HCT116 (cell line): ENCODE data around the gene FAIM. TPM values are rescaled to one million over a fixed set of nuclear protein-coding genes. Genes with fewer than 3 reads are reported as not detected.

Experiments used
- ATAC-seq: fragments of 200-7000 bp; cut with Tn5 transposase; 2 replicates; pipeline ENCODE4 v1.9.1; 2020; ENCODE audit warnings: mild to moderate bottlenecking, moderate library complexity
- BruUV-seq: library from RNA; stranded (reverse); fragments of 400-500 nt; replicated peaks from 2 replicates; lab custom pipeline; 2021; lab: Mats Ljungman, UMichigan
- CTCF ChIA-PET: fragments of 300-600 bp; sonication (Branson Sonifier 250); formaldehyde crosslinking; loops from one replicate; lab custom pipeline; 2021; ENCODE audit warnings: antibody characterized with exemption; lab: Charles Lee
- POLR2A ChIA-PET: fragments of 300-600, 350-600 bp; sonication (Branson Sonifier 250); formaldehyde crosslinking; loops from one replicate; lab custom pipeline; 2021; ENCODE audit warnings: antibody characterized with exemption; lab: Charles Lee
- RAD21 ChIA-PET, 2 experiments: fragments of 300-600 bp; sonication (Branson Sonifier 250); formaldehyde crosslinking; loops; one replicate each; lab custom pipeline; 2023; ENCODE audit warnings: low total read pairs in 2 of 2; ENCODE audit not compliant: uncharacterized antibody in 2 of 2, unreplicated experiment in 2 of 2, low non-redundant PET in 1 of 2; lab: Charles Lee
- DNase-seq: peaks from one replicate; pipeline ENCODE4 v3.0.0-alpha.2; 2010; ENCODE audit warnings: low read depth, low spot score
- H2AFZ ChIP-seq: fragments of 200-600 bp; shearing (Covaris generic), sonication (generic); 2 replicates; pipeline ENCODE4 v1.6.1; 2017; ENCODE audit warnings: low read depth, mixed run types, mixed read lengths, antibody characterized with exemption, low read length; ENCODE audit not compliant: poor library complexity, severe bottlenecking
- H3K27ac ChIP-seq: 2 replicates; pipeline ENCODE4 v1.5.1; 2012; ENCODE audit warnings: low read depth, low read length
- H3K27me3 ChIP-seq: fragments of 200-600 bp; sonication (generic); 2 replicates; pipeline ENCODE4 v1.6.1; 2016; ENCODE audit warnings: mixed run types, low read length, mixed read lengths; ENCODE audit not compliant: insufficient read depth
- H3K36me3 ChIP-seq, 2 experiments: fragments of 200-500 bp in 1 of 2; fragments of 200-600 bp in 1 of 2; sonication (Bioruptor generic) in 1 of 2; sonication (generic) in 1 of 2; 2 replicates each; pipeline versions ENCODE4 v1.5.1 to v1.6.1; 2014 to 2016; ENCODE audit warnings: low read length in 2 of 2, inconsistent platforms in 1 of 2, mixed read lengths in 1 of 2, mixed run types in 1 of 2; ENCODE audit not compliant: insufficient read depth in 2 of 2, control insufficient read depth in 1 of 2
- H3K4me1 ChIP-seq, 2 experiments: fragments of 200-600 bp in 1 of 2; sonication (generic) in 1 of 2; 2 replicates each; pipeline versions ENCODE4 v1.5.1 to v1.6.1; 2012 to 2017; ENCODE audit warnings: low read length in 2 of 2, inconsistent platforms in 1 of 2, mild to moderate bottlenecking in 1 of 2, mixed read lengths in 1 of 2, mixed run types in 1 of 2, moderate library complexity in 1 of 2; ENCODE audit not compliant: insufficient read depth in 2 of 2, control insufficient read depth in 1 of 2
- H3K4me2 ChIP-seq: fragments of 200-600 bp; sonication (generic); 2 replicates; pipeline ENCODE4 v1.6.1; 2017; ENCODE audit warnings: mixed run types, low read length, mixed read lengths
- H3K4me3 ChIP-seq, 2 experiments: fragments of 200-600 bp in 1 of 2; sonication (generic) in 1 of 2; replicated peaks in 1 of 2; 2 replicates each; pipeline ENCODE4 v1.5.1; 2011 to 2016; ENCODE audit warnings: low read length in 2 of 2, control low read depth in 1 of 2, low read depth in 1 of 2, mild to moderate bottlenecking in 1 of 2, mixed read lengths in 1 of 2, mixed run types in 1 of 2
- H3K79me2 ChIP-seq: fragments of 200-600 bp; sonication (generic); 2 replicates; pipeline ENCODE4 v1.6.1; 2017; ENCODE audit warnings: mild to moderate bottlenecking, mixed run types, low read length, moderate library complexity, mixed read lengths; ENCODE audit not compliant: insufficient read depth
- H3K9ac ChIP-seq: fragments of 200-600 bp; sonication (generic); 2 replicates; pipeline ENCODE4 v1.6.1; 2016; ENCODE audit warnings: low read length, mixed read lengths
- H3K9me2 ChIP-seq: fragments of 200-600 bp; sonication (generic), shearing (Covaris generic); 2 replicates; pipeline ENCODE4 v1.6.1; 2017; ENCODE audit warnings: mixed run types, mild to moderate bottlenecking, moderate library complexity; ENCODE audit not compliant: insufficient read depth
- H3K9me3 ChIP-seq, 2 experiments: fragments of 200-500 bp in 1 of 2; fragments of 200-600 bp in 1 of 2; sonication (Bioruptor generic) in 1 of 2; sonication (generic) in 1 of 2; 2 replicates each; pipeline ENCODE4 v1.6.1; 2014 to 2017; ENCODE audit warnings: low read length in 2 of 2, mixed read lengths in 2 of 2, inconsistent platforms in 1 of 2, low read depth in 1 of 2, mild to moderate bottlenecking in 1 of 2, mixed run types in 1 of 2, moderate library complexity in 1 of 2; ENCODE audit not compliant: control insufficient read depth in 1 of 2, insufficient read depth in 1 of 2
- H4K20me1 ChIP-seq: fragments of 200-600 bp; sonication (generic), shearing (Covaris generic); 2 replicates; pipeline ENCODE4 v1.6.1; 2017; ENCODE audit warnings: mixed run types, mild to moderate bottlenecking, moderate library complexity; ENCODE audit not compliant: insufficient read depth
- CEBPB ChIP-seq: IDR thresholded peaks from 2 replicates; pipeline ENCODE4 v1.6.1; 2012; ENCODE audit warnings: low read depth
- CTCF ChIP-seq, 3 experiments: fragments of 200-600 bp in 1 of 3; sonication (generic) in 1 of 3; IDR thresholded peaks in 2 of 3; conservative IDR thresholded peaks in 1 of 3; 2 replicates each; pipeline ENCODE4 v1.5.1; 2012 to 2017; ENCODE audit warnings: low read depth in 2 of 3, low read length in 2 of 3, antibody characterized with exemption in 1 of 3, borderline replicate concordance in 1 of 3, control low read depth in 1 of 3, mild to moderate bottlenecking in 1 of 3, mixed read lengths in 1 of 3, mixed run types in 1 of 3, moderate library complexity in 1 of 3; ENCODE audit not compliant: insufficient read depth in 1 of 3
- ELF1 ChIP-seq: IDR thresholded peaks from 2 replicates; pipeline ENCODE4 v1.6.1; 2012; ENCODE audit warnings: low read depth, borderline replicate concordance
- EZH2 ChIP-seq: fragments of 200-600 bp; sonication (generic); IDR thresholded peaks from 2 replicates; pipeline ENCODE4 v1.6.1; 2017; ENCODE audit warnings: antibody characterized with exemption, mixed run types
- EZH2phosphoT487 ChIP-seq: fragments of 200-600 bp; IDR thresholded peaks from 2 replicates; pipeline ENCODE4 v1.6.1; 2018; ENCODE audit warnings: antibody characterized with exemption, borderline replicate concordance
- FOSL1 ChIP-seq: IDR thresholded peaks from 2 replicates; pipeline ENCODE4 v1.6.1; 2012; ENCODE audit warnings: low read depth
- JUND ChIP-seq: IDR thresholded peaks from 2 replicates; pipeline ENCODE4 v1.6.1; 2012
- POLR2A ChIP-seq: IDR thresholded peaks from 2 replicates; pipeline ENCODE4 v1.7.0; 2011; ENCODE audit warnings: borderline replicate concordance; ENCODE audit not compliant: insufficient read depth, insufficient read length; ENCODE audit errors: extremely low read depth
- POLR2AphosphoS5 ChIP-seq: IDR thresholded peaks from 2 replicates; pipeline ENCODE4 v1.6.1; 2011; ENCODE audit warnings: mild to moderate bottlenecking, low read depth, low read length, moderate library complexity
- RAD21 ChIP-seq: IDR thresholded peaks from 2 replicates; pipeline ENCODE4 v1.6.1; 2012; ENCODE audit warnings: low read depth, mild to moderate bottlenecking
- REST ChIP-seq: IDR thresholded peaks from 2 replicates; pipeline ENCODE4 v1.6.1; 2012; ENCODE audit warnings: low read depth
- SIN3A ChIP-seq: IDR thresholded peaks from 2 replicates; pipeline ENCODE4 v1.6.1; 2012; ENCODE audit warnings: low read depth
- SP1 ChIP-seq: IDR thresholded peaks from 2 replicates; pipeline ENCODE4 v1.6.1; 2012; ENCODE audit warnings: low read depth
- SRF ChIP-seq: IDR thresholded peaks from 2 replicates; pipeline ENCODE4 v1.6.1; 2012; ENCODE audit warnings: low read depth
- TCF7L2 ChIP-seq: IDR thresholded peaks from 2 replicates; pipeline ENCODE4 v1.7.0; 2011; ENCODE audit warnings: borderline replicate concordance, inconsistent platforms; ENCODE audit not compliant: insufficient read depth, insufficient read length; ENCODE audit errors: extremely low read depth
- YY1 ChIP-seq: IDR thresholded peaks from 2 replicates; pipeline ENCODE4 v1.6.1; 2011; ENCODE audit warnings: low read length, low read depth, moderate library complexity, mild to moderate bottlenecking; ENCODE audit not compliant: insufficient replicate concordance; ENCODE audit errors: extremely low read depth
- ZNF274 ChIP-seq: fragments of 200-500 bp; sonication (Bioruptor generic); IDR thresholded peaks from 2 replicates; pipeline ENCODE4 v1.6.1; 2014; ENCODE audit warnings: mild to moderate bottlenecking, low read depth, low read length, inconsistent platforms
- intact Hi-C: fragments of 100-400 bp; cut with micrococcal nuclease; formaldehyde crosslinking; loops from 2 replicates; pipeline ENCODE4 v1.10.0; 2022
- total RNA-seq: library from RNA; stranded (reverse); gene quantifications from one replicate; pipeline ENCODE4 v1.2.1, GENCODE V29; 2021; ENCODE audit not compliant: unreplicated experiment
- TF ChIP-seq, protein P1 (sequence below): IDR thresholded peaks from 2 replicates; pipeline ENCODE4 v1.6.1; 2012
- TF ChIP-seq, protein P2 (sequence below): IDR thresholded peaks from 2 replicates; pipeline ENCODE4 v1.6.1; 2011; ENCODE audit warnings: mild to moderate bottlenecking, low read length, moderate library complexity; ENCODE audit not compliant: insufficient replicate concordance; ENCODE audit errors: extremely low read depth

FAIM gene
- total RNA-seq, 1 experiment from 2014 or later: 12.2 TPM

DNA sequence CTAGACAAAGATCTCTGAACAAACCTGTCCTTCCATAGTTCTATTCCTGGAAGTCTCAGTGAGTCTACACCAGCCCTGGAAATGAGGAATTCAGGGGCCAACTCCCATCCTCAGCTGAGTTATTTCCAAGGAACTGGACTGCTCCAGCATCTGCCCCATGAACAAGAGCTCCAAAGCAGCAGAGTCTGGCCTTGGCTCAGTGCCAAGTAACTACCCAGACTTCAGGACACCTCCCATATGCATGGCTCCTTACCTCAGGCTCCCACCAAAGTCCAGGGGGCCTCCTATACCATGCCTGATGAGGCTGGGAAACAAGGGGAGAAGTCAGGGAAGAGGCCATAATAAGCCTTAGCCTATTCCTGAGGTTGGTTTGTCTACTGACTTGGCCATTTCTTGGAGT, 45.0 kb downstream of the FAIM start:
- Histone ChIP-seq H3K36me3 (peaks cover 10 to 27% of the 10 kb centered on the region in 2 experiments; a peak in 3 of 4 replicates), H3K27ac (no peak overlapping the region), H4K20me1 (no peaks in the 10 kb centered on the region), H3K9ac (no peak overlapping the region), H3K4me3 (no peak overlapping the region), H2AFZ (no peak overlapping the region), H3K4me1 (no peaks in the 10 kb centered on the region), H3K27me3 (no peaks in the 10 kb centered on the region), H3K9me3 (peaks cover 0 to 6% of the 10 kb centered on the region in 2 experiments; a peak in 1 of 4 replicates), H3K9me2 (no peaks in the 10 kb centered on the region), H3K4me2 (no peak overlapping the region), H3K79me2 (no peaks in the 10 kb centered on the region)
- CTCF ChIA-PET: no interaction called here
- TF ChIP-seq POLR2A (no peak), FOSL1 (no peak), SRF (no peak), CEBPB (no peak), EZH2 (no peak), SIN3A (no peak), REST (no peak), RAD21 (no peak), SP1 (no peak), ELF1 (no peak), JUND (no peak), EZH2phosphoT487 (no peak), ZNF274 (no peak), POLR2AphosphoS5 (no peak), YY1 (no peak), CTCF (IDR thresholded peaks at IDR 0.05 in 2 of 3, conservative IDR thresholded peaks at IDR 0.05 in 1 of 3; ENCODE audit: borderline replicate concordance in 1 of 3, insufficient read depth in 1 of 3, low read depth in 2 of 3, low read length in 2 of 3) (no peak), TCF7L2 (no peak)
- TF ChIP-seq, protein P1, sequence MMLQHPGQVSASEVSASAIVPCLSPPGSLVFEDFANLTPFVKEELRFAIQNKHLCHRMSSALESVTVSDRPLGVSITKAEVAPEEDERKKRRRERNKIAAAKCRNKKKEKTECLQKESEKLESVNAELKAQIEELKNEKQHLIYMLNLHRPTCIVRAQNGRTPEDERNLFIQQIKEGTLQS: no peak
- TF ChIP-seq, protein P2, sequence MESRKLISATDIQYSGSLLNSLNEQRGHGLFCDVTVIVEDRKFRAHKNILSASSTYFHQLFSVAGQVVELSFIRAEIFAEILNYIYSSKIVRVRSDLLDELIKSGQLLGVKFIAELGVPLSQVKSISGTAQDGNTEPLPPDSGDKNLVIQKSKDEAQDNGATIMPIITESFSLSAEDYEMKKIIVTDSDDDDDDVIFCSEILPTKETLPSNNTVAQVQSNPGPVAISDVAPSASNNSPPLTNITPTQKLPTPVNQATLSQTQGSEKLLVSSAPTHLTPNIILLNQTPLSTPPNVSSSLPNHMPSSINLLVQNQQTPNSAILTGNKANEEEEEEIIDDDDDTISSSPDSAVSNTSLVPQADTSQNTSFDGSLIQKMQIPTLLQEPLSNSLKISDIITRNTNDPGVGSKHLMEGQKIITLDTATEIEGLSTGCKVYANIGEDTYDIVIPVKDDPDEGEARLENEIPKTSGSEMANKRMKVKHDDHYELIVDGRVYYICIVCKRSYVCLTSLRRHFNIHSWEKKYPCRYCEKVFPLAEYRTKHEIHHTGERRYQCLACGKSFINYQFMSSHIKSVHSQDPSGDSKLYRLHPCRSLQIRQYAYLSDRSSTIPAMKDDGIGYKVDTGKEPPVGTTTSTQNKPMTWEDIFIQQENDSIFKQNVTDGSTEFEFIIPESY: no peak
- no TSS peak for BruUV-seq
- intact Hi-C loops: no loop called here
- ATAC-seq (no peak), DNase-seq (no peak)
- POLR2A ChIA-PET: no interaction called here
- RAD21 ChIA-PET: no interaction called here
